ENCODE results near the gene POU2AF2.

- no peak for TF ChIP-seq EP300 (IDR thresholded peaks at IDR 0.05)
- no peak for TF ChIP-seq CTCF (IDR thresholded peaks at IDR 0.05)
- TF ChIP-seq POLR2A (IDR thresholded peaks at IDR 0.05): no peak
Measured at GRCh38 chr11:111305162-111305802, 59.8 kb downstream of the POU2AF2 start.

Data from tibial nerve (tissue), 4 donors.